ENCODE results near the gene VASP.

The VASP gene

DNA sequence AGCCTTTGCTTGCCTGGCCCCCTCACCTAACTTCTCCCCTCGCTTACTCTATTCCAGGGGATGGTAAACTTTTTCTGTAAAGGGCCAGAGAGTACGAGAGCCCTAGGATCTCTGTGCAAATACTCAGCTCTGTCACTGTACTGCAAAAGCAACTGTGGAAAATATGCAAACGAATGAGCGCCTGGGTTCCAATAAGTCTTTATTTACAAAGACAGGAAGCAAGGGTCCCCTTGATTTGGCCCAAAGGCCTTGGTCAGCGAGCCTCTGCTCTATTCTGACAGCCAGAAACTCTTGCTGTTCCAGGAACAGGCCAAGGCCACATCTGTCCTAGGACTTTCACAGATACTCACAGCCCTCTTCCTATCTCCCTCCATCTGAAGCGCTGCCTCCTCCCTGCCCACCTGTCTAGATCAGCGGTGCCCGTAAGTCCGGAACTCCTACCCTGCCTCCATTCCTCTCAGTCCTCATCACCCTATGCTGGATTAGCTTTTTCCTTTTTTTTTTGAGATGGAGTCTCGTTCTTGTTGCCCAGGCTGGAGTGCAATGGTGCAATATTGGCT is 40.0 kb downstream of the VASP start:
- no peak overlapping the region for H3K27ac ChIP-seq
- no peak for TF ChIP-seq ZFX (IDR thresholded peaks at IDR 0.05)
- TF ChIP-seq, protein P1, sequence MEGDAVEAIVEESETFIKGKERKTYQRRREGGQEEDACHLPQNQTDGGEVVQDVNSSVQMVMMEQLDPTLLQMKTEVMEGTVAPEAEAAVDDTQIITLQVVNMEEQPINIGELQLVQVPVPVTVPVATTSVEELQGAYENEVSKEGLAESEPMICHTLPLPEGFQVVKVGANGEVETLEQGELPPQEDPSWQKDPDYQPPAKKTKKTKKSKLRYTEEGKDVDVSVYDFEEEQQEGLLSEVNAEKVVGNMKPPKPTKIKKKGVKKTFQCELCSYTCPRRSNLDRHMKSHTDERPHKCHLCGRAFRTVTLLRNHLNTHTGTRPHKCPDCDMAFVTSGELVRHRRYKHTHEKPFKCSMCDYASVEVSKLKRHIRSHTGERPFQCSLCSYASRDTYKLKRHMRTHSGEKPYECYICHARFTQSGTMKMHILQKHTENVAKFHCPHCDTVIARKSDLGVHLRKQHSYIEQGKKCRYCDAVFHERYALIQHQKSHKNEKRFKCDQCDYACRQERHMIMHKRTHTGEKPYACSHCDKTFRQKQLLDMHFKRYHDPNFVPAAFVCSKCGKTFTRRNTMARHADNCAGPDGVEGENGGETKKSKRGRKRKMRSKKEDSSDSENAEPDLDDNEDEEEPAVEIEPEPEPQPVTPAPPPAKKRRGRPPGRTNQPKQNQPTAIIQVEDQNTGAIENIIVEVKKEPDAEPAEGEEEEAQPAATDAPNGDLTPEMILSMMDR (conservative IDR thresholded peaks at IDR 0.05), result no peak

DNA sequence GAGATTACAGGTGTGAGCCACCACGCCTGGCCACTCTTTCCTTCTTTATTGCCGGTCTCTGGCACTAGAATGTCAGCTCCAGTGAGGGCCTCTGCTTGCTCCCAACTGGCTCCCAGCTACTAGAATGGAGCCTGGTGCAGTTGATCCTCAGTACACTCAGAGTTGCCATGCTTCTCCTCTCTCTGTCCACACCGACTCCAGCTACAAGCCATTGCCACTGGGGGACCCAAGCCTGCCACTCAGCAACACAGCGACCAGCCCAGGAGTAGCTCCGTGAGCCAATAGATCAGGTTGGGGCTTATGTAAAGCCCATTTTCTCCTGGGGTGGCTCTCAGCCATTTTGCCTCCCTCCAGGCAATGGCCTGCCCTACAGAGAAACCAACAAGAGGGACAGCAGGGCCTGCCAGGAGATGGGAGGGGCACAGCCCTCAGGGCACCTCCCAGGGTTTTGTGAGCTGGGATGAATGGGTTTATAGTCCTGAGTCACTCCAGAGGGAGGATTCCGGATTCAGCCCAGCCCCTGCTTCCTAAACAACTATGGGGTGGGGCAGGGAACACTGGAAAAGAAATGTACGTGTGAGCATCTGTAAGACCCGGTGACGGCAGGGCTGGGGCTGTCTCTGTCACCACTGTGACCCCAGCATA is 40.8 kb downstream of the VASP start:
- TF ChIP-seq ZFX (IDR thresholded peaks at IDR 0.05), result no peak
- TF ChIP-seq, protein P1 (conservative IDR thresholded peaks at IDR 0.05), result no peak

DNA sequence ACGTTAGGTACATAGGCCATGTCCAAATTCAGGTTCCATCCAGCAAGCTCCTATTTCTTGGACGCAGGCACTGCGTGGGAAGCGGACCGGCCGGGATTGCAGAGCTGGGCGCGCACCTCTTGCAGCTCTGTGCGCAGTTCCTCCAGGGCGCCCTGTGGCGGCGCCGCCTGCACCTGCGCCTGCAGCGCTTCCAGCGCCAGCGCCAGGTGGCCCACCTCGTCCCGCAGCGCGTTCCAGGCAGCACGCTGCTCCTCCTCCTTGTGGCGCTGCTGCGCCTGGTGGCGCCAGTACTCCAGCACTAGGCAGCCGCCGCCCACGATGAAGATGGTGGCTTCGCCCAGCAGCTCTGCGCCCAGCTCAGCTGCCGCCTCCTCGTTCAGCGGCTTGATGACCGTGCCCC is 46.2 kb downstream of the VASP start:
- no peak overlapping the region for H3K27ac ChIP-seq
- TF ChIP-seq, protein P1 (conservative IDR thresholded peaks at IDR 0.05), result no peak
- TF ChIP-seq ZFX (IDR thresholded peaks at IDR 0.05), result no peak

More for the DNA sequence above, 40.8 kb downstream of the VASP start:
- no peak overlapping the region for H3K27ac ChIP-seq

DNA sequence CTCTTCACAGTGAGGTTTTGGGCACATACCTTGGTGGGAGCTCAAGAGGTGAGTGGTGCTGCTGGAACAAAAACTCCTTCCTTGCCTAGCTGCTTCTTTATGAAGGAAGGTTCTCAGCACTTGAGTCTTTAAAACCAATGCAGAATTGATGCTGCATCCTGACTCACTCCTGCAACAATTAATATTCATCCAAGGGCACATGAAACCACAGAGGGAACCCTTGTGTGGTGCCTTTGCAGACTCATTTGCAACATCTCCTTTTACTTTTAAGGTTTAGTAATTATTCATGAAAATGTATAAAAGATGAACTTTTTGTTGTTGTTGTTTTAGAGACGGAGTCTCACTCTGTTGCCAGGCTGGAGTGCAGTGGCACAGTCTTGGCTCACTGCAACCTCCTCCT is 47.2 kb downstream of the VASP start:
- TF ChIP-seq, protein P1 (conservative IDR thresholded peaks at IDR 0.05), result no peak
- TF ChIP-seq ZFX (IDR thresholded peaks at IDR 0.05), result no peak
- no peak overlapping the region for H3K27ac ChIP-seq

DNA sequence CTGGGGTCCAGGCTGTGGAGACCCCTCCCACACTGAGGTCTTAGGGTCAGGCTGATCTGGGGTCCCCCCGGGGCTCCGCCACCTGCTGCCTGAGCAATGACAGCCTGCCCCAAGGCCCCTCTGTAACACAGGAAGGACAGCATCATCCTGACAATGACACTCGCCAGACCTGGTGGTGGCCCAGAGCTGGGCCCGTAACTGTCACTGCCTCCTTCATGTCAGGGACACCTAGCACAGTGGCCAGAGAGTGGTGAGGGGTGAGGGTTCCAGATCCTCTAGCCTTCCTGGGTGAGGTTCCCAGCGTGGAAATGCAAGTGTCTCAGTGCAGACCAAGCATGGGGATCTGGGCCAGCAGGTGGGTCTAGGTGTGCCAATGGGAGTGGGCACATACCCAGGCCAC is 49.6 kb downstream of the VASP start:
- H3K27ac ChIP-seq, result no peak overlapping the region
- TF ChIP-seq, protein P1 (conservative IDR thresholded peaks at IDR 0.05), result no peak
- TF ChIP-seq ZFX (IDR thresholded peaks at IDR 0.05), result no peak

DNA sequence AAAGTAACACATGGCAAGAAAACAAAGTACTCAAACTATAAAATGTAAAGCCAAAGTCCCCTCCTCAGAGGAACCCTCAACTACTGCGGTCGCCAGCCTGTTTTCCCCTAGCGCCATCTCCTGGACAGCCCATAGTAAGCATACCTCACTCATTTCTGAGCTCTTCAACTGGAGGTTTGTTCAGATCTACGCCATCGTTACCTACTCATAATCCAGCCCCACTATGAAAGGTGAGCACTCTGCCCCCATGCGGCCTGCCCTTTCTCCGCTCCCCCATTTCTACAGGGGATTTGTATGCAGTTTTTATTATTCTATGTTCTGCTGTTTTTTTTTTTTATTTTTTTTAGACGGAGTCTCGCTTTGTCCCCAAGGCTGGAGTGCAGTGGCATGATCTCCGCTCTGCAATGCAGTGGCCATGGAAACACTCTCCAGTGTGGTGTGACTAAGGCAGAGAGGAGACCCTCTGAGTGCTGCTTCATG is 51.2 kb downstream of the VASP start:
- TF ChIP-seq ZFX (IDR thresholded peaks at IDR 0.05), result no peak
- TF ChIP-seq, protein P1 (conservative IDR thresholded peaks at IDR 0.05), result no peak; the same call in 1 of the 2 replicates
- H3K27ac ChIP-seq, result no peak overlapping the region

DNA sequence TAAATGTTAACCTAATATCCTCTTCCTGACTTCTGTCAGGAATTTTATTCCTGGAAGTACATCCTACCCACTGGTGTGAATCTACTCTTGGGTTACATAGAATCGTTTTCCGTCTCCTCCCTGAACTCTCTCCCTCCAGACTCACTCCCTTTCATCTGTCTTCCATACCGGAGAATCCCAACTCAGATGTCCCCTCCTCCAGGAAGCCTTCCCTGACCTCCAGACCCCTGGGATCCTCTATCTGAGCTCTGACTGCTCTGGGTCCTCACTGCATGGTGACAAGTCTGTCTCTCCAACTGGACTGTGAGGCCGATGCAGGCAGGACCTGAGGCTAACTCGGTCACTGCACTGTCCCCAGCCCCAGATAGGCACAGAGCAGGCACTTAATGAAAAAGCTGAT is 52.8 kb downstream of the VASP start:
- H3K27ac ChIP-seq, result no peak overlapping the region
- no peak for TF ChIP-seq ZFX (IDR thresholded peaks at IDR 0.05)
- TF ChIP-seq, protein P1 (conservative IDR thresholded peaks at IDR 0.05), result no peak

All from C4-2B (cell line).